ENCODE measurements around the gene TUBA4A. TPM values are rescaled to one million over a fixed set of nuclear protein-coding genes. Genes with fewer than 3 reads are reported as not detected.

TUBA4A gene
- total RNA-seq (2014; rRNA removed; shearing (Covaris generic)) (77.7 and 89.6 TPM in 2 replicates), polyA plus RNA-seq (2016; fragmentation: Nextera tagmentation; extraction: Ambion mirVana) (43.3 and 44.3 TPM in 2 replicates)
- long read RNA-seq, transcript TUBA4A-206 (4 exons, 648 nt), result minor isoform, 6 of 82 reads
- long read RNA-seq, transcript TUBA4A-201 (4 exons, 2,162 nt), result major isoform, 67 of 82 reads
- long read RNA-seq, partial matches to known transcripts, result 2 of 82 reads
- long read RNA-seq, other reads (novel, unspliced or antisense), result 3 of 82 reads

DNA sequence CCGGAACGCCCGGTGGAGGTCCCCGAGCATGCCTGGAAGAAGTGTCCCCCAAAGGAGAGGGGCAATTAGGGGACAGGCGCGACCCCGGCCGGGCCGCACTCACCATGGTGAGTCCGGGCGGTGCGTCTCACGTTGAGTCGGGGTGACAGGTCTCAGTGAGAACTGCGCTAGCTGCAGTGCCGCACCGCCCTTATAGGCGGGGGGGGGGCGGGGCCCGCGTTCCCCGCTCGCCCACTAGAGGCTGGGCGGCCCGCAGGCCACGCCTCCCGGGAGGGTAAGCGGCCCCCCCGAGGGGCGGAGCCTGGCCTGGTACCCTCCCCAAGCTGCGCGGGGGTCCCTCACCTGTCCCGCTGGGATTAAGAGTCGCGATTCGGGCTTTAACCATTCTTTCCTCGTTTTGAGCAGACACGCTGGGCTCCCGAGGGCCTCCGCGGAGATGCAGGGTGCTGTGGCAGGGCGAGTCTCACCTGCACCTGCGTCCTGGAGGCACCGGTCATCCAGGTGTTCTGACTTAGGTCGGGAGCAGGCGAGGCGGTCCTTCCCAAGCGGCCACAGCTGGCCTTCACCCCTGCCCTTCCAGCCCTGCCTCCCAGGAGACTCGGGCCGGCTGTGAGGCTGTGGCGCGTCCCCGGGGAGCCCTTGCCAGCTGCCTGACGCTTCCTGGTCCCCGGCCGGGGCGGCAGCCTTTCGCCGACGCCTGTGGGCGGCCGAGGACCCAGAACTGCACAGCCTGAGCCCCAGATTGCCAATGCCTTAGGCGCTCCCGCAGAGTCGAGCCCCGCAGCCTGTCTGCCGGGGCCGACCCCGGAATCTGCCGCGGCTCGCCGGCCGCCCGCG lies at the start of gene TUBA4A:
Gene TUBA4A, minus strand, starts transcription at position 166 of the 837 bp plus-strand sequence. Its CDS starts 60 bp downstream, at position 106.
- Histone ChIP-seq H4K20me1 (replicated peaks; ENCODE audit: insufficient read depth) (no peaks in the 10 kb centered on the region), H3K9me2 (ENCODE audit: insufficient read depth) (no peaks in the 10 kb centered on the region), H2AFZ (peak within 1 kb of the TSS; percentile 84), H3F3A (replicated peaks; ENCODE audit: low read depth) (no peaks in the 10 kb centered on the region; the same call in 1 of the 2 replicates), H3K4me3 (peak within 1 kb of the TSS; percentile 74), H3K36me3 (ENCODE audit: insufficient read depth) (peaks cover 3% of the 10 kb centered on the region; the same call in 1 of the 2 replicates), H3K4me2 (peak within 1 kb of the TSS; percentile 96), H3K27ac (ENCODE audit: low read depth) (no peak within 1 kb of the TSS), H3K27me3 (ENCODE audit: insufficient read depth) (peaks cover 48% of the 10 kb centered on the region), H3K4me1 (ENCODE audit: insufficient read depth) (peaks cover 7% of the 10 kb centered on the region; the same call in 1 of the 2 replicates), H3K79me2 (replicated peaks; ENCODE audit: insufficient read depth) (no peaks in the 10 kb centered on the region)
- DNase-seq (ENCODE audit: low spot score) (peak; percentile 86), ATAC-seq (peak; percentile 78)
- peaks cover 39% of the 10 kb centered on the region for H3K27me3 Mint-ChIP-seq (ENCODE audit: insufficient read depth, low read depth, poor library complexity)
- peak within 1 kb of the TSS; percentile 85 for H3K4me3 Mint-ChIP-seq
- H3K36me3 Mint-ChIP-seq (ENCODE audit: low read depth), result peaks cover 30% of the 10 kb centered on the region
- no peaks in the 10 kb centered on the region for H3K9me3 Mint-ChIP-seq
- H3K4me1 Mint-ChIP-seq, result peaks cover 36% of the 10 kb centered on the region
- TF ChIP-seq, protein P1, sequence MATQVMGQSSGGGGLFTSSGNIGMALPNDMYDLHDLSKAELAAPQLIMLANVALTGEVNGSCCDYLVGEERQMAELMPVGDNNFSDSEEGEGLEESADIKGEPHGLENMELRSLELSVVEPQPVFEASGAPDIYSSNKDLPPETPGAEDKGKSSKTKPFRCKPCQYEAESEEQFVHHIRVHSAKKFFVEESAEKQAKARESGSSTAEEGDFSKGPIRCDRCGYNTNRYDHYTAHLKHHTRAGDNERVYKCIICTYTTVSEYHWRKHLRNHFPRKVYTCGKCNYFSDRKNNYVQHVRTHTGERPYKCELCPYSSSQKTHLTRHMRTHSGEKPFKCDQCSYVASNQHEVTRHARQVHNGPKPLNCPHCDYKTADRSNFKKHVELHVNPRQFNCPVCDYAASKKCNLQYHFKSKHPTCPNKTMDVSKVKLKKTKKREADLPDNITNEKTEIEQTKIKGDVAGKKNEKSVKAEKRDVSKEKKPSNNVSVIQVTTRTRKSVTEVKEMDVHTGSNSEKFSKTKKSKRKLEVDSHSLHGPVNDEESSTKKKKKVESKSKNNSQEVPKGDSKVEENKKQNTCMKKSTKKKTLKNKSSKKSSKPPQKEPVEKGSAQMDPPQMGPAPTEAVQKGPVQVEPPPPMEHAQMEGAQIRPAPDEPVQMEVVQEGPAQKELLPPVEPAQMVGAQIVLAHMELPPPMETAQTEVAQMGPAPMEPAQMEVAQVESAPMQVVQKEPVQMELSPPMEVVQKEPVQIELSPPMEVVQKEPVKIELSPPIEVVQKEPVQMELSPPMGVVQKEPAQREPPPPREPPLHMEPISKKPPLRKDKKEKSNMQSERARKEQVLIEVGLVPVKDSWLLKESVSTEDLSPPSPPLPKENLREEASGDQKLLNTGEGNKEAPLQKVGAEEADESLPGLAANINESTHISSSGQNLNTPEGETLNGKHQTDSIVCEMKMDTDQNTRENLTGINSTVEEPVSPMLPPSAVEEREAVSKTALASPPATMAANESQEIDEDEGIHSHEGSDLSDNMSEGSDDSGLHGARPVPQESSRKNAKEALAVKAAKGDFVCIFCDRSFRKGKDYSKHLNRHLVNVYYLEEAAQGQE (IDR thresholded peaks at IDR 0.05; ENCODE audit: unreplicated experiment), result no peak
- TF ChIP-seq POLR2AphosphoS5 (IDR thresholded peaks at IDR 0.05; ENCODE audit: low read depth), result peak; percentile 91
- H3K27ac Mint-ChIP-seq, result peak within 1 kb of the TSS; percentile 77

DNA sequence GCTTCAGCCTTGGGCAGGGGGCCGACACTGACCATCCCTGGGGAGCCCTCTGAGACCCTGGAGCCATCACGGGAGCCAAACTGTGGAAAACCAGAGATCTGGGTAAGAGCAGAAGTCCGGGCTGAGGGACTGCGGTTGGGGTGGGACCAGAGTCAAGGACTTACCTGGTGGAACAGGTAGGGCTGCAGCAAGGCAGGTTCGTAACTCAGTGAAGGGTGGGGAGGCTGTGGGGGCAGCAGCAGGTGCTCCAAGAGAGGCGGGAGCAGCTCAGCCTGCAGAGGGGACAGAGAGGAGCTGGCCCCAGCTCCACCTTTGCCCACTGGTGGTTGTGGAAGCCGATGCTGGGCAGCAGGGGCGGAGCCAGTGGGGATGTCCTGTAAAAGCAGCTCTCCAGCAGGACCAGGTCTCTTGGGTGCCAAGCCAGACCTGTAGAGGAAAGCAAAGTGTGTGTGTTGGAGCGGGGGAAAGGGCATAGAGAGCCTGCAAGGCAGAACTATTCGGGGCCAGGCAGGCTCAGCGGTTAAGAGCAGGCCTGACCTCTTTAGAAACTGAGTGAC lies 48.8 kb upstream of the TUBA4A start:
- H3K9me3 Mint-ChIP-seq, result no peaks in the 10 kb centered on the region
- Histone ChIP-seq H3K4me3 (no peak overlapping the region), H4K20me1 (replicated peaks; ENCODE audit: insufficient read depth) (peaks cover 7% of the 10 kb centered on the region), H3K4me2 (no peak overlapping the region), H2AFZ (no peak overlapping the region), H3K4me1 (ENCODE audit: insufficient read depth) (peaks cover 7% of the 10 kb centered on the region), H3F3A (replicated peaks; ENCODE audit: low read depth) (no peaks in the 10 kb centered on the region), H3K27me3 (ENCODE audit: insufficient read depth) (peaks cover 10% of the 10 kb centered on the region), H3K36me3 (ENCODE audit: insufficient read depth) (no peaks in the 10 kb centered on the region), H3K27ac (ENCODE audit: low read depth) (no peak overlapping the region), H3K79me2 (replicated peaks; ENCODE audit: insufficient read depth) (no peaks in the 10 kb centered on the region), H3K9me2 (ENCODE audit: insufficient read depth) (no peaks in the 10 kb centered on the region)
- H3K4me3 Mint-ChIP-seq, result no peak overlapping the region
- peaks cover 15% of the 10 kb centered on the region for H3K27me3 Mint-ChIP-seq (ENCODE audit: insufficient read depth, low read depth, poor library complexity)
- peaks cover 9% of the 10 kb centered on the region for H3K4me1 Mint-ChIP-seq
- TF ChIP-seq, protein P2, sequence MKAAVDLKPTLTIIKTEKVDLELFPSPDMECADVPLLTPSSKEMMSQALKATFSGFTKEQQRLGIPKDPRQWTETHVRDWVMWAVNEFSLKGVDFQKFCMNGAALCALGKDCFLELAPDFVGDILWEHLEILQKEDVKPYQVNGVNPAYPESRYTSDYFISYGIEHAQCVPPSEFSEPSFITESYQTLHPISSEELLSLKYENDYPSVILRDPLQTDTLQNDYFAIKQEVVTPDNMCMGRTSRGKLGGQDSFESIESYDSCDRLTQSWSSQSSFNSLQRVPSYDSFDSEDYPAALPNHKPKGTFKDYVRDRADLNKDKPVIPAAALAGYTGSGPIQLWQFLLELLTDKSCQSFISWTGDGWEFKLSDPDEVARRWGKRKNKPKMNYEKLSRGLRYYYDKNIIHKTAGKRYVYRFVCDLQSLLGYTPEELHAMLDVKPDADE (IDR thresholded peaks at IDR 0.05), result no peak
- no peak for TF ChIP-seq POLR2AphosphoS5 (IDR thresholded peaks at IDR 0.05; ENCODE audit: low read depth)
- no peaks in the 10 kb centered on the region for H3K36me3 Mint-ChIP-seq (ENCODE audit: low read depth)
- ATAC-seq, result no peak
- no peak for DNase-seq (ENCODE audit: low spot score)
- no peak overlapping the region for H3K27ac Mint-ChIP-seq
